Measurements from ENCODE around the gene CEP170B.

CEP170B gene

GRCh38 chr14:104891664-104892530, 26.8 kb downstream of the CEP170B start:
- ATAC-seq, result no peak
- TF ChIP-seq SNAI2 (CRISPR knock-in tag; IDR thresholded peaks at IDR 0.05), result no peak

- ATAC-seq, result no peak
- TF ChIP-seq GLIS3 (CRISPR knock-in tag; IDR thresholded peaks at IDR 0.05) (no peak), SNAI2 (CRISPR knock-in tag; IDR thresholded peaks at IDR 0.05) (no peak), ZFP3 (CRISPR knock-in tag; IDR thresholded peaks at IDR 0.05) (no peak)
These were observed 27.7 kb downstream of the CEP170B start for GRCh38 chr14:104892531-104893434.

- TF ChIP-seq ZFP30 (CRISPR knock-in tag; IDR thresholded peaks at IDR 0.05), result no peak
- no peak for TF ChIP-seq PATZ1 (CRISPR knock-in tag; IDR thresholded peaks at IDR 0.05; ENCODE audit: borderline replicate concordance)
- no peak for TF ChIP-seq CREB5 (CRISPR knock-in tag; IDR thresholded peaks at IDR 0.05; ENCODE audit: low read depth)
- TF ChIP-seq TOX (CRISPR knock-in tag; IDR thresholded peaks at IDR 0.05; ENCODE audit: borderline replicate concordance), result no peak
- TF ChIP-seq ARNTL (CRISPR knock-in tag; IDR thresholded peaks at IDR 0.05; ENCODE audit: borderline replicate concordance, low read depth), result no peak
- no peak for TF ChIP-seq TSHZ2 (CRISPR knock-in tag; IDR thresholded peaks at IDR 0.05)
- TF ChIP-seq TCF4 (CRISPR knock-in tag; IDR thresholded peaks at IDR 0.05; ENCODE audit: borderline replicate concordance), result no peak
- TF ChIP-seq RARB (CRISPR knock-in tag; IDR thresholded peaks at IDR 0.05), result no peak
- no peak for TF ChIP-seq CSRNP3 (CRISPR knock-in tag; IDR thresholded peaks at IDR 0.05)
- TF ChIP-seq ZFP3 (CRISPR knock-in tag; IDR thresholded peaks at IDR 0.05), result no peak
- no peak for TF ChIP-seq ZNF8 (CRISPR knock-in tag; IDR thresholded peaks at IDR 0.05)
- no peak for TF ChIP-seq ESRRG (CRISPR knock-in tag; IDR thresholded peaks at IDR 0.05)
- no peak for TF ChIP-seq GLIS3 (CRISPR knock-in tag; IDR thresholded peaks at IDR 0.05)
- TF ChIP-seq ZNF565 (CRISPR knock-in tag; conservative IDR thresholded peaks at IDR 0.05; ENCODE audit: low read depth), result no peak
- ATAC-seq, result no peak
These were observed 28.6 kb downstream of the CEP170B start for GRCh38 chr14:104893435-104894207.

All from SK-N-SH treated with all-trans-retinoic acid at 6 μM for 48 hours (cell line).